ENCODE data around the gene LRRC4C.

Gene LRRC4C

DNA sequence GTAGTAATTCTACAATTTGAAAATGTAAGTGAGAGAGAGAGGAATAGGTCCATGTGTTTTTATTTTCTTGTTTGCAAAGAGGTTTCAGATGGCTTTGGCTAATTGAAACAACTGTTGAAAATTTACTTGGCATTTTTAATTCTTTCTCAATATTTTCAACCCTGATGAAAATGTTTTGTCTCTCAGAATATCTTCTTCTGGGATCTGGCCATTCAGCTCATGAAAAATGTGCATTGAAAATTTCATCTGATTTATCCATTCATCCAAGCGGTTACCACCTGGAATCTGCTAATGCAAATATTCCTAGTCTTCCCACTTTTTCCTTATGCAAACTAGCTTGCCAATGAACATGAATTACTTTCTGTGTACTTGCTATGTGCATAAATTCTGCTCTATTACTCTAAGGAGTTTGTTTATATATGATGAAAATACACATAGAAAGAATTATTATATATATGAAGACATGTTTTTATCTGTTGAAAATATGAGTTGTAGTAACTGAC is 621.2 kb downstream of the LRRC4C start:
- DNase-seq, result no peak

DNA sequence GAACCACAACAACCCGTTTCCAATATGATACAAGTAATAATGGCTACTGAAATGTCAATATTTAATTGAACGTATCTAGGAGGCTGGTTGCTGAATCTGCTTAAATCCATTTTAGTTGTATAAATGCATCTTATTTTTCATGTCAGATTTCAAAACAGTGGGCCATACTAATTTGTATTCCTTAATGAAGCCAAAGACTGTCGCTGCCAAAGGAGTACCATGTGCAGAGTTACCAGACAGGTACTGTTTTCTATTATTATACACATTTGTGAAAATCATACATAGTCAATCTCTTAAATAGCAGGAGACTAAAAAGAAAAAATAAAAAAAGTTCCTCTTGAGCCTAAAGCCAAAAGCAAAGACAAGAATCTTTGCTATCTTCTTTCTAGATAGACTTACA is 632.3 kb downstream of the LRRC4C start:
- no peak for DNase-seq

DNA sequence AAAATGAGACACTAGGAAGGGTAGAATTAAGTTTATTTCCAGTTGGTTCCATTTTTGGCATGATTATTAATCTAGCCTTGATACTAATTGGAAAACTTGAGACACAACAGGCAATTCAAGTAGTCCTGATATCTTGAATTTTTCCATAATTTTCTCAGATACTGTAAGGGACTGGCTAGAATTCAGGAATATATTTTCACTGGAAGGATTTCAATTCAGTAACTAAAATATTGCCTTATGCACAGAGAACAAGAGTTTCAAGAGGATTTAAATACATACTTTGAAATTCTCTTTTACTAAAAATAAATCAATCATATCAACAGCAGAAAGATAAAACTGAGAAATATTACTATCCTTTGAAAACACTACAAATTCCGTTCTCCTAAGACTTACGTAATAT is 632.9 kb downstream of the LRRC4C start:
- DNase-seq, result no peak

DNA sequence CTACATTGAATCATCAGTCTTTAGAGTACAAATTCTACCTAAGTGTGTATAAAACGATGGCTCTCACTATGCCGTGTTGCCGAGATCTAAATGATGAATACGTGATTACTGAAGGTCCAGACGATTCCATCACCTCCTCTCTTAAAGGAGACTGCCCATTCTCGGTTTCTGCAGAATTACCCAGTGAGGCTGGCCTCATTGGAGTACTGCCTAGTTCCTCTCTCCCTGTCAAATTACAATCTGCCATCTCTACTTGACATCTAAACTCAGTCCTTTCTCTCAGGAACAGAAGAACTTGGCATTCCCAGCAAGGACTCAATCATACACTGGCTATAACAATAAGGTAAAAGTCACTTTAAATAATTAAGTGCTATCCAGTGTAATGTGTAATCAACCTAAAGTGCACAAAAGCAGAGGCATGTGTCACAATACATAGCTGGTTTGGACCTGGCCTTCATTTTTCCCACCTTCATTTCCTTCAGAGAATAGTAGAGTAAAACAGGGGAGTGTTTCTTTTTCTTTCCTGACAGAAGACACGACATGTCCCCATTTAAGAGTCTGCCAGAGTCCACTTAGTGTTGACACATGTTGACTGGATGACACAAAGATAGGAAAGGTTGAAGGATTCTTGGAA is 634.1 kb downstream of the LRRC4C start:
- DNase-seq, result no peak

DNA sequence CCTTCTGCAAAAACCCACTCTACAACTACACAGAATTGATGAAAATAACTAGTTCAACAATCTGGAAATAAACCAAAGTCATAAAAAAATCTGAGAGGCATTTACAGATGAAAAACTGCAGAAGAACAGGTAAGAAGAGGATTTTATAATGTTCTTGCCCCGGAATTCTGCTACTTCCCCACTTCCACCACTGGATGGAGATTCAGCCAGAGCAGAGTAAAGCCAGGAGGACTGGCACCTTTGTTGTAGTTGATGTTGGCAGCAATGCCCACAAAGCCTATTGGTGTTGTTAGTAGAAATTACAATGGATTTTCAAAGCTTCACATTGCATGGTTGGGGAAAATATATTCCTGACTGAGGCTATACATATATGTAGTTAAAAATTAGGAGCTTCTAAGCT is 640.2 kb downstream of the LRRC4C start:
- no peak for DNase-seq

- DNase-seq, result no peak
Observed at GRCh38 chr11:40816976-40817375, 642.5 kb downstream of the LRRC4C start.

DNA sequence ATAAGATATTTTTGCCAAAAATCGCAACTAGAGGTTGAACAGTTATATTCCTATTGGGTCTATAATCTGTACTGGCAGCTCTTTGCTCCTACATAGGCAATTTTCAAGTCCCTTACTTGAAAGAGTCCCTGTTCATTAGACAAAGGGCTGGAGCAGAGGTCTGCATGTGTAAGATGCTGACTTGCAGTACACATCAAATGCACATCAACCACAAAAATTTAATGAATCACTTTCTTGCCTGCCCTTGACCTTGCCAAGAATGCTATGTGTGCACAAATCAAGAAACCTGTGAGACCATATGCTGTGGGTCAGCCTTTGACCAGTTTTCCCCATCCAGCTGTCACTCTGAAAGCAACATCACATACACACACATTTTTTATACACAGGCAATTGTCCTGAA is 661.5 kb downstream of the LRRC4C start:
- no peak for DNase-seq

DNA sequence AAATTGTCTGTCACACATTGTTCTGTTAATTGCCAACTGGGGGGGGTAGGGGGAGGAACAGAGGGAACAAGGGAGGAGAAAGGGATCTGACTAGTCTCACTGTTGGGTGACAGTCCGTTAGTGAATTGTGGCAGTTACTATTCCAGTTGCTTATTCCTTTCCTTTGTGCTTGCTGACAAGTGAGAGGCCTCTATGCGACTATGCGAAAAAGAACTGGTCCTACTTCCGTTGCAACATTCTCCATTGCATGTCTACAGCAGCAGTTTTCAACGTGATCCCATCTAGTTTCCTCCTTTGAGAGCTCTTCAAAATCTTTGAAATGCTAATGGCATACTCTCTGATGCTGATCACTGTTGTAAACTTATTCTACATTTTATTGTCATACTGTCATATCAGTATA is 672.2 kb downstream of the LRRC4C start:
- DNase-seq, result no peak

- DNase-seq, result no peak
Observed at GRCh38 chr11:40763046-40763445, 696.4 kb downstream of the LRRC4C start.

DNA sequence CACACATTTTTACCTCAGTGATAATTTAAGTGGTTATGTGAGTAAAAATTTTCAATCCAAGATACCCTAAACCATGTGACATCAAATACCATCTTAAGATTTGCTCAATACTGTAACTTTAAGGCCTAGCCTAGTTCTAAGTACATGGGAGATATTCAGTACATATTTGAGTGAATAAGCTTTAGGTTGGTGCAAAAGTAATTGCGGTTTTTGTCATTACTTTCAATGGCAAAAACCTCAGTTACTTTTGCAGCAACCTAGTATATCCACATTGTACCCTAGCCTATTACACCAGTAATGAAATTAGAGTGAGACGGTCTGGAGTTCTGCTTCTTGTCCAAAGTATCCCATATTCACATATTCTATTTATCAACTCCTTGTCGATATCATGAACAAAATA is 700.1 kb downstream of the LRRC4C start:
- no peak for DNase-seq

DNA sequence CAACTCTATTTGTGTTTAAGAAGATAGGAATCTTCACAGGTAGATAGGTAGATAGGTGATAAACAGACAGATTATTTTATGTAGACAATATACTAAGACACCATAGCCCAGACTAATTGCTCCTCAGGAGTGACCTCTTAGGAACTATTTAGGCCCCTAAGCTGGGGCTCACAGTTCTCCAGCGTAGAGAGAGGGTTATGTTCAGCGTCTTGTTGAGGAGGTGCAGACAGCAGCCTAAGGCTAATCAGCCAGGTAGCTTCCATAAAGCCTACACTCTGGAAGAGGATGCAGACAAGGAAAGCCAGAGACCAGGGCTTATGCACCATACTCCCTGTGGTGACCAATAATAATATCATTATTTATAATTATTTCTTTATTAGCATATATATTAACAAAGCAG is 705.2 kb downstream of the LRRC4C start:
- DNase-seq, result no peak

DNA sequence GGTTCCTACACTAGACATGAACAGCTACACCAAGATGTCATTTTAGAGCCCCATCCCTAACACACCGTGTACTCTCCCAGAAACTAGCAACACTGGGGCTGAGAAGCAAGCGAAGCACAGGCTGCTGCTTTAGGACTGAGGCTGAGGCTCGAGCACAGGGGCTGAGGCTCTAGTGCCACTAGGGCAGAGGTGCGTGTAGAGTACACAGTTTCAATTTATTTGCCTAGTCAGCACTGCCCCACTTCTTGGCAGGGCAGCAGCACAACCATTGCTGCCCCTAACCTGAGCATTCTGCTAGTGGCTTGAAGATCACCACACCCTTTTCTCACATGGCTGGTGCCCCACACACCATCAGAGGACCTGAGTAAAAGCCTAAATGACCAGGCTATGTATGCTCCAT is 713.2 kb downstream of the LRRC4C start:
- DNase-seq, result no peak

- no peak for DNase-seq
Observed at GRCh38 chr11:40732132-40732531, 727.3 kb downstream of the LRRC4C start.

- no peak for DNase-seq
Observed at GRCh38 chr11:40722179-40722795, 737.2 kb downstream of the LRRC4C start.

DNA sequence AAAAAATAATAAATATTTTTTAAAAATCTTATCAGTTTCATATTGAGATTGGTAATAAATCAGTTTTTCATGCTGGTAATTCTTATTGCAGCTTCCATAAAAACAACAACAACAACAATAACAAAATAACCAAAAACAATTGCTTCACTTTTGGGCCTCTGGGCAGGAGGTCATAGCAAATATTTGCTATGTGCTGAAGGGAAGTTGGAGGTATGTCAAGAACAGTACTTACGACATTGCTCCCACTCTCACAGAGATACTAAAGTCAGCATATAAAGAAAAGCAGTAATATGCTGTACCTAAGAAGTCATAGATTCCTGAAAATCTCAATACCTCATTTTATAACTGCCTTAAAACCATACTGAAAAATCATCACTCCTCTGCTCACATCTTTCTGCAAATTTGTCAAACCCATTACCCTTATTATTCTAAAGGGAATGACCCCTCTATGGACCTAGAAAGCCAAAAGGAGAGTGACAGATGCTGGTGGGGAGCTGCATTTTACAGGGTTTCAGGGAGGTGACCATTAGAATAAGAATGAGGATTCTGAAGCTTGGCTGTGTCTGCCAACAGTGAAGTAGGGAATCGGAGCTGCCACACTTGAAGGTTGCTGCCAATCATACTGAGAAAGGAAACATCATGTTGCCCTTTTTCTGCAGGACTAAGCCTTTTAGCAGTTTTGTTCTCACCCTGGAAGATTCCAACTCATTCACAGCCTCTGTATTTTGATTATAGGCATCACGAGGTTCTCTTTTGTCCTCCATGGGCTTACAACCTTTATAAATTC is 742.9 kb downstream of the LRRC4C start:
- no peak for DNase-seq

DNA sequence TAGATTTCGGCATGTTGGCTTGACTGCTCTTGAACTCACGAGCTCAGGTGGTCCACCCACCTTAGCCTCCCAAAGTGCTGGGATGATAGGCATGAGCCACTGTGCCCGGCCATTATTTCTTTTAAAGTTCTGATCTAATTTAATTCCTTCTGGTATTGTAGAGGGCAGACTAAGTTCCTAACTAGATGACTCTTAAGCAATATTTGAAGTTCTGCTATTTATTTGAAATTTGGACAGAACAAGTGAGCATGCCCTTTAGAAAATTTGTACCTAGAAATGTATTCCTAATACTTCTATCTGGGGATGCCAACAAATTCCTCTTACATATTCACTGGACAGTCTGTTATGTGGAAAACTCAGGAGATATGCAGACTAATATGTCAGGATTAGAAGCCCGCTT is 746.4 kb downstream of the LRRC4C start:
- no peak for DNase-seq

DNA sequence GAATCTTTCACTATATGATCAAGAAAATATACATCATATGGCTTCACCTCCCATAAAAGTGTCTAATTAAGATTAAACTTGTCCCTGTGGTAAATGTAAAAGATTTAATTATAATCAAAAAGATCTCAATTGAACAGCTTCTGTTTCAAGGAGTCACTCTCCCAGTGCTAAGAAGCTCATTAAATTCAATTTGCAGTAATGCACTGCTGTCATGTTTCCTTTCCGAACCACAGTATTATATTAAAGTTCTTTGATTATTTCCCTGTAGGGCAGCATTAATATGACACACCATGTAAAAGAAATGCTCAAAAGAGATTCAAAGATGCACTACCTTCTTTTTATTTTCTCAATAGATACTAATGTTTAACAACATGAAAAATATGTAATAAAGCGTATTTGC is 758.4 kb downstream of the LRRC4C start:
- no peak for DNase-seq

GRCh38 chr11:40689823-40690222 is 769.6 kb downstream of the LRRC4C start:
- DNase-seq, result no peak

DNA sequence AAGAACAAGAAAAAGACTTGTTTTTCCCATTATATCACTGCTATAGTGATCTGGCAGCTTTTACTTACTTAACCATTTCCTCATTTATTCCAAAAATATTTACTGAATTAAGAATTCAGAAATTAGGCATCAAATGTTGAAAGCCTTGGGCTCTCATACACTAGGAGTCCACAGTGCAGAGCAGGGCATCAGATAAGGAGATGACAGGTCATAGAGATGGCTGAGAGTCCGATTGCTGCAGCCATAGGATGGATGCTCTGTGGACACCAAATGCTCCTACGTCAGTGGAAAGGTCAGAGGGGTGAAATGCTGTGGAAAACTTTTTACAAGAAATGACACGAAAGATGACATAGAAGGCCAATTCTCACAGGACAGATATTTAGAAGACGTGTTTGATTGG is 771.1 kb downstream of the LRRC4C start:
- DNase-seq, result no peak

DNA sequence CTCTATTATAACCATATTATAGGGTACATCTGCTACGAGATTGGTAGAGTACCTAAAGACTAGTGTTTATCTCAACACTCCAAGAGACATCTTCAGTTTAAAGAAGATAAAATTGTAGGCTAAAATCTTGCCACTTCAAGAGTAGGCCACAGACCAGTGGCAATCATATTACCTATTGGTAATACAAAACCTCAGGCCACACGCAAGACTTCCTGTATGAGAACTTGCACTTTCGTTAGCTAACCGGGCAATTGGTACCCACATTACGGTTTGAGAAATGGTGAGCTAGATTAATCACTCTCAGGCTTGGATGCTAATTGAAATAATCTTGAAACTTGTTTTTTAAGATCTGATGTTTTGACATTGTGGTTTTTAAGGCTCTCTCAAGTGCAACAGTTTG is 772.7 kb downstream of the LRRC4C start:
- no peak for DNase-seq

DNA sequence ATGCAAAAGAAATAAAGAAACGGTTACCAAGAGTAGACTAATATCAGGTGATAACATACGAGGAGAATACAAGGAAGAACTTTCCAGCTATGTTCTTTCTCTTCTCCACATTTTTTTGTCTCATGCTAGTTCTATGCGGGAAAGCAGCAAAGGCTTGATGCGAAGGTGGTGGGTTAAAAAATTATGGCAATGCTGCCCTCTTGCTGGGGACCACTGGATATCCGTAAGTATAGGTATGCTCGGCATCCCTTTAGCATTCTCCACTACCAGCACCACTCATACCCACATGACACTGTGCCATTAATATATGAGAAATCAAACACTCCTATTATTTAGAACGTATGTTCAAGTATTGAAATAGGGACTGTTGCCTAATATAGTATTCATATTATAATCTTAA is 776.4 kb downstream of the LRRC4C start:
- DNase-seq, result no peak

DNA sequence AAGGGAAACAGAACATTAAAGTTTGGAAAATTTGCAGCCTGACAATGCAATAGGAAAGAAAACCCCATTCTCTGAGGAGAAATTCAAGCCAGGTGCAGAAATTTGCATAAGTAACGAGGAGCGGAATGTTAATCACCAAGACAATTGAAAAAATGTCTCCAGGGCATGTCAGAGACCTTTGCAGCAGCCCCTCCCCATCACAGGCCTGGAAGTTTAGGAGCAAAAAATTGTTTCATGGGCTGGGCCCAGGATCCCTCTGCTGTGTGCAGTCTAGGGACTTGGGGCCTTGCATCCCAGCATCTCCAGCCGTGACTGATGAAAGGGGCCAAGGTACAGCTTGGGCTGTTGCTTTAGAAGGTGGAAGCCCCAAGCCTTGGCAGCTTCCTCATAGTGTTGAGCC is 780.2 kb downstream of the LRRC4C start:
- DNase-seq, result no peak

DNA sequence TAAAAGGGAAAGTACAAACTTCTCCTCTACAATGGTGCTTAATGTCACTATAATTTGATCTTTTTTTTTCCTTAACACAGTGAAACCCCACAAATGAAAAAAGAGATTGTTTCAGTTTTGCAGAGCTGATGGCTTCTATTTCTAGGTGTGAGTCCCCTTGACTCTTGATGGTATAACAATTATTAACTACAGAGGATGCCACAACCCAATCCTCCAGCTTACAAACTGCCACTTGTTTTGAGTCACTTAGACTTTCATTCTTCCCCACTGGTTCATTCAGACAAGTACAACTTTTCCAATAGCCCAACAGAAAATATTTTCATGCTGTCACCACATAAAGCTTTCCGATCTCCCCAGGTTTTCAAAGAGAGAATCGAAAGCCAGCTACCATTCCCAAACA is 812.2 kb downstream of the LRRC4C start:
- no peak for DNase-seq

- DNase-seq, result no peak
Observed at GRCh38 chr11:40642284-40642683, 817.2 kb downstream of the LRRC4C start.
